GM18861 (cell line): ENCODE data around the gene GXYLT2.

ENCODE experiments used
- ATAC-seq: cut with Tn5 transposase; IDR thresholded peaks from one replicate; pipeline ENCODE4 v1.9.1; 2021; ENCODE audit not compliant: unreplicated experiment

The GXYLT2 gene, protein sequence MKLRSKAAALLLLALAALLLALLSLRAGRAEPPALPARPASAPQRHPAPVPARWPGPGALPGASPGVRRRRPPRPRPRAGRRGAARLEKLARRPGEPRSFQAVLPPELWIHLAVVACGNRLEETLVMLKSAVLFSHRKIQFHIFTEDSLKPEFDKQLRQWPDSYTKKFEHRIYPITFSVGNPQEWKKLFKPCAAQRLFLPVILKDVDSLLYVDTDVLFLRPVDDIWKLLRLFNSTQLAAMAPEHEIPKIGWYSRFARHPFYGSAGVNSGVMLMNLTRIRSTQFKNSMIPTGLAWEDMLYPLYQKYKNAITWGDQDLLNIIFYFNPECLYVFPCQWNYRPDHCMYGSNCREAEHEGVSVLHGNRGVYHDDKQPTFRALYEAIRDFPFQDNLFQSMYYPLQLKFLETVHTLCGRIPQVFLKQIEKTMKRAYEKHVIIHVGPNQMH

DNA sequence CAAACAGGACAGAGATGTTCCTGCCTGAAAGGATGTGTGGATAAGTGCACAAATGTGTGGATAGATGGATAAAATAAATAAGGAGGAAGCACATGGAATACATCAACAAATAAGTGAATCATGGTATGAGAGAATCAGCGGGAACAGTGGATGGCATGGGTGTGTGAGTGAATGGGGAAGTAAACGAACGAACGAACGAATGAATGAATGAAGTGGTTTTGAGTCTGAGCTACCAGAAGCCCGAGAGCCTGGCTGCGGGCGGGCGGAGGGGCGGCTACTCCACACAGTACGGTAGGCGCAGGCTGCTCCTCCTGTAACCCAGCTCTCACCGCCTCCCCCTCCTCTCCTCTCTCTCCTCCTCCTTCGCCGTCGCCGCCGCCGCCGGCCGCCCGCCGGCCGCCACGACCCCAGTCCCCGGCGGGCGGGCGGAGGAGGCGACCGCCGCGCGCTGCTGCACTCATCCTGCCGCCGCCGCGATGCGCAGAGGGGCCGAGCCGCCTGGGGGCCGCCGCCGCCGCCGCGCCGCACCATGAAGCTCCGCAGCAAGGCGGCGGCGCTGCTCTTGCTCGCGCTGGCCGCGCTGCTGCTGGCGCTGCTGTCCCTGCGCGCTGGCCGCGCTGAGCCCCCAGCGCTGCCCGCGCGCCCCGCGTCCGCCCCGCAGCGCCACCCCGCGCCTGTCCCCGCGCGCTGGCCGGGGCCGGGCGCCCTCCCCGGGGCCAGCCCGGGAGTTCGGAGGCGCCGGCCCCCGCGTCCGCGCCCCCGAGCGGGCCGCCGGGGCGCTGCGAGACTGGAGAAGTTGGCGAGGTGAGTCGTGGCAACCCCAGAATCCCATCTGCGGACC lies at the start of gene GXYLT2:
GXYLT2 (plus strand) TSS at position 342 of the 841 bp plus-strand sequence; CDS start at position 530, 188 bp downstream.
- ATAC-seq = no peak

DNA sequence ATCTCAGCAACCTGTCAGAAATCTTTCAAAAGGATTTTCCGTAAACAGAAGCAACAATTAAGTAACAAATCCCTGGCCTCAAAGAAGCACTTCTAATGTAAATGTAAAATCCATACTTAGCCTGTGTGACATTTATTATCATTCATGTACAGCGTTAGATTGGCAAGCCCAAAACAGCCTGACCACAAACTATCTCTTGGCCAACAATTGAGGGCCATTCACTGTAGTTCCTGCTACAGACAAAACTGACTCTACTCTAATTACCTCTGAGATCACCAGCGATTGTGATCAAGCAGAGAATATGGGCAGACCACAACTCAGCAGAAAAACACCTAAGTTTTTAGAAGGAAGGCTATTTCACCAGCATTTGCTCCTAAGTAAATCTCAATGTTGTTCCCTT lies 48.8 kb upstream of the GXYLT2 start:
- ATAC-seq = no peak

DNA sequence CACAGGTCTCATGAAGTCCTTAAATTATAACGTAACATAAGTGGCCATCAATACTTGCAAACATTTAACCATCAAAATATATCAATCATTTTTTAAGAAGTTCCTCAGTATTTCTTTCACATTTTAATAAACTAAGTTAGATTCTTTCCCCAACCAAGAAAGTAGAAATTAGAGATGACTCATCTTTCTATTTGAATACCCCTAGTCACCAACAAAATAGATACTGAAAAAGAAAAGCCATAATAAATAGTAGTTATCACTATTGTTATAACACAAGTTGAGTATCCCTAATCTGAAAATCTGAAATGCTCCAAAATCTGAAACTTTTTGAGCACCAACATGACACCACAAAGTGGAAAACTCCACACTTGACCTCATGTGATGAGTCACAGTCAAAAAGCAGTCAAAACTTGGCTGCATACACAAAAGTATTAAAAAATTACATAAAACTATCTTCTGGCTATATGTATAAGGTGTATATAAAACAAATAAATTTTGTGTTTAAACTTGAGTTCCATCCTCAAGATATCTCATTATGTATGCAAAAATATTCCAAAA lies 43.3 kb upstream of the GXYLT2 start:
- peak; percentile 31 for ATAC-seq

DNA sequence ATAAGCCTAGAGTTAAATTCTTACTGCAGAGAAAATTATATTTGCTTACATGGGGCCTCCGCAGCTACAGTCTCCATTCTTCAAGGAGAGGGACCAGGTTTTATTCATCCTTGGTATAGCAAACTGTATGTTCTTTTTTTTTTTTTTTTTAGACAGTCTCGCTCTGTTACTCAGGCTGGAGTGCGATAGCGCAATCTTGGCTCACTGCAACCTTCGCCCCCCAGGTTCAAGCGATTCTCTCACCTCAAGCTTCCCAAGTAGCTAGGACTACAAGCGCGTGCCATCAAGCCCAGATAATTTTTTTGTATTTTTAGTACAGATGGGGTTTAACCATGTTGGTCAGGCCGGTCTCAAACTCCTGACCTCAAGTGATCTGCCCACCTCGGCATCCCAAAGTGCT lies 41.7 kb upstream of the GXYLT2 start:
- no peak for ATAC-seq

DNA sequence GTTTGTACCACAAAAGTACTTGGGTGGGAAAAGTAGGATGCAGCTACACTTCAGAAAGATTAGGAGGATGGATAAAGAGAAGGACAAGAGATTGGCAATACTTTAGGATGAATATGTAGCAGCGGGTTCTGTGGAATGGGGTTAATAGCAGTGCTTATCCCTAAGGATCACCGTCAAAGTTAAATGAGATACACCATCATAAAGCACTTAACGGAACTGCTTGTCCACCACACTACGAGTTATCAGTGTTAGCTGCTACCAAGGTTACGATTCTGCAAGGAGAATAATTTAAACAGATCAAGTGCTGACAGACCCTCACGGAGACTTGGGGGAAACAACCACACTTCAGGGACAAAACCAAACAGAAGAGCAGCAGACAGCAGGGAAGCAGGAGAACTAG lies 40.6 kb upstream of the GXYLT2 start:
- no peak for ATAC-seq

DNA sequence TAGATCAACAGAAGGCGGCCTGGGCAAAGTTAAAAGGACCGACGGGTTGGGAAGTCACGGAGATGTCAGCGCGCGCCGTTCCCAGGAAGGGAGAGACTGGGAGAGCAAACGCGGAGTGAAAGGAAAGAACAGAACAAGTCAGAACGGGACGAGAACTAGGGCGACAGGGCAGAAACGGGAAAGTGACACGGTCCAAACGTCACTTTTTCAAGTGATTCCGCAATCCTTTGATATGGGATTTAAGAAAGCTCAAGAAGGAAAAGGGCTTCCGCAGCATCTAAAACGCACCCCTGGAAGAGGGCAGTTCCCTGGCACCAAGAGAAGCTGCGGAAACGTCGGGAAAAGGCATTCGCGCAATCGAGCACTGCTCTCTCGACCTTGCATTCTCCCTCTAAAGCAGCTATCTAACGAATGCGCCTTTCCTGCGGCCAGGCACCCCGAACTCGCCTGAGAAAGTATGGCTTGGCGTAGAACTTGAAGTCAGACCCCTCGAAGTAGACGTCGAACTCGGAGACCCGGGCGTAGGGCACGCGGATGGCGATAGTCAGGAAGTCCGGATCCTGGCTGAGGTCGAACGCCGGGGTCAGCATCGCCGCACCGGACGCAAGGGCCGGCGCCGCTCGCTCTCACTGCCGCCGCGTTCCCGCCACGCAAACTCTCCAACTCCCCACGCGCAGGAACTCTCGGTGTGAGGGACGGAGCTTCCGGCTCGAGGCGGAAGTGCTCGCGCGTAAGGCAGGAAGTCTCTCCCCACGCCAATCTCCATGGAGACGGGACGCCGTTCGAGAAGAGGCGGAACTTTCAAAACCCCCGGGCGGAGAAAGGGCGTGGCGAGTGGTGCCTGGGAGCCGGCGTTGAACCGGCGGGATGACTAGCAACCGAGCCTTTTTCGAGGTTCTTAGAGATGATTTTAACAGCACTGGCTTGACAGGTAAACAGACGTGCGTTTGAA lies 39.8 kb upstream of the GXYLT2 start, which contains the start of gene SHQ1:
SHQ1 (minus strand) TSS at position 695 of the 952 bp plus-strand sequence; CDS start at position 590, 105 bp downstream.
- peak; percentile 89 for ATAC-seq

DNA sequence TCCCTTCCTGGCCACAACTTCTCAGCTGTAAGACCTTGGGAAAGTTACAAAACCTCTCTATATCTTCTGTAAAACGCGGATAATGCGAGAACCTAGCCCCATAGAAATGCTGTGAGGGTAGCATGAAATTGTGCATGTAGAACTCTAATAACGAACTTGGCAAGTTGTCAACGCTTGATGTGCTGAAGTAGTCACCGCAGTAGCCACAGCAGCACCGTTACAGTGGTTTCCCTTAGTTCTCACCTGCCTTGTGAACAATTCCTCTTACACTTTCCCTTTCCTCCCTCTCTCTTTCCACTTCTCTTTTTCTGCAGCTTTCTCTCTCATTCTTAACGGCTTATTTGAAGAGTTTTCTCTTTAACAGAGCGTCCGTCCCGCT lies 39.2 kb upstream of the GXYLT2 start:
- peak; percentile 35 for ATAC-seq

DNA sequence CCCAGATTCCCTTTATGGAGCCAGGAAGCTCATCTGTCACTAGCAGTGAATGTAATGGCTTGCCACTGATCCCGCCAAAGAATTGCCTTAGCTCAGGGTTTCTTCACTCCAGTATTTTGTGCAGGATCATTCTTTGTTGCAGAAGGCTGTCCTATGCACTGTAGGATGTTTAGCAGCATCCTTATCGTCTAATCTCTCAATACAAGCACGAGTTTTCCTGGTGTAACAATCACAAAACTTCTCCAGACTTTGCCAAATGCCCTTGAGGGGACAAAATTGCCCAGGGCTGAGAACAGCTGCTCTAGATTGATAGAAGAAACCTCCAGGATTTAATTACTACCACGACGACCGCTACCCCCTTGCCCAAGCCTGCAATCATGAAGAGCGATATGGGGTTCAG lies 32.8 kb upstream of the GXYLT2 start:
- ATAC-seq = no peak

DNA sequence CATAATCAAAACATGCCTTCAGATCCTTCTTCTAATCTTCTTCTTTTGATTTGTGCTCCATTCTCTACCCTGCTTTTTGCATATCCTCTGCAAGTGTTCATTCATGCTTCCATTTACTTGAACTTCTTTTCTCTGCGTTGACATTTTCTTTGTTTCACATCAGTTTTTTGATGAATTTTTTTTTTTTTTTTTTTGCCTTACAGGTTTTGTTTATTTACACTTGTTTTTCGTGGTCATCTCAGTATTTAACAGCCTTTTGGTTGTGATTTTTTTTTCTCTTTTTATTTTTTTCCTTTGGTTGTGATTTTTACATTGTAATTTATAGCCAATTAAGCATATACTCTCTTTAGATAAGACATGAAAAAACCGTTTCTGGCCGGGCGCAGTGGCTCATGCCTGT lies 27.8 kb upstream of the GXYLT2 start:
- no peak for ATAC-seq

DNA sequence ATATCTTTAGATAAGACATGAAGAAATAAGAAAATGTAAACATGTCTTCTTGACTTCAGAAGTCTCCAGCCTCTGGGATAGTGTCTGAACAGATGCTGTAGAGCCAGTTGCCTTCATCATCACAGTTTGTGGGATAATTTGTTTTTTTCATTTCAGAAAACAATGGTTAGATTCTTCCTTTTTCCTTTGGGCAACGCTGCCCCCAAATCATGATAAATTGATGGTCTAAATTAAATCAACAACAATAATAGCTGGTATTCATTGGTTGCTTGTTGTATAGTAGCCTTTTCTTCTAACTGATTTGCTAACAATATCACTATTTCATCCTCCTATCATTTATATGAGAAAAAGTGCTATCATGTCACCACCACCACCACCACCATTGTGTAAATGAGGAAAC lies 27.0 kb upstream of the GXYLT2 start:
- ATAC-seq = no peak

DNA sequence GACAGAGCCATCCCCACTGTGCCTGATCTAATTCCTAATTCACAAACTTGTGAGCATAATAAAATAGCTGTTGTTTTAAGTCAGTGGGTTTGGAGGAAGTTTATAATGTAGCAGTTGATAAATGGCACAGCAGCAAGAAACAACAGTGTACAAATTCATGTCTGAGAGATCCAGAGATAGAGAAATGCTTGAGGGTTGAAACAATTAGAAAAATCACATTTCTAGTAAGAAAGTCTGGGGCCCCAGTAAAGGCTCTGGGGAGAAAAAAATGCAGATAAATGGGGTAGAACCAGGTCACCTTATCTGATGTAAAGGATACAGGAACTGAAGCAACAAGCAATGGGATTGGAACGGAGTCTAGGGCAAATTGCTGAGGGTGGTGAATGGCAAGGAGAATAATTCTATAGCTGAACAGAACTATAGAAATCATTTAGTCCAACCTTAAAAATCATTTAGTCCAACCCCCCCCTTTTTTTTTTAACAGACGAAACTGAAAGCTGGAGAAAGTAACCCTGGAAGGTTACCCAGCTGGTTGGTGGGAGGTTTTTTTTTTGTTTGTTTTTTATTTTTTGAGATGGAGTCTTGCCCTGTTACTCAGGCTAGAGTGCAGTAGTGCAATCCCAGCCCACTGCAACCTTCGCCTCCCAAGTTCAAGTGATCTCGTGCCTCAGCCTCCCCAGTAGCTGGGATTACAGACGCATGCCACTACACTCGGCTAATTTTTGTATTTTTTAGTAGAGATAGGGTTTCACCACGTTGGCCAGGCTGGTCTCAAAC lies 25.3 kb upstream of the GXYLT2 start:
- ATAC-seq = no peak

DNA sequence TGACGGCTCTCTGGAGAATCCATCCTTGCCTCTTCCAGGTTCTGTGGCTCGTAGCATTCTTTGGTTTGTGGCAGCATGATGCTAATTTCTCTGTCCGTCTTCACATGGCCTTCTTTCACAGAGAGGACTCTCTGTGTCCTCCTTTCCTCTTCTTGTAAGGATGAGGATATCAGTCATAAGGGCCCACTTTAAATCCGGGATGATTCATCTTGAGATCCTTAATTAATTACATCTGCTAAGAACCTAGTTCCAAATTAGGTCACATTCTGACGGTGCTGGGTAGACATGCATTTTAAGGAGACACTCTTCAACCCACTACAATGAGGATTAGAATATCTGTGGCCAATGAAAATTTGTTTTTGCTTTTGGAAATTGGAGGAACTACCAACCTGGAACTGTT lies 15.7 kb upstream of the GXYLT2 start:
- no peak for ATAC-seq

DNA sequence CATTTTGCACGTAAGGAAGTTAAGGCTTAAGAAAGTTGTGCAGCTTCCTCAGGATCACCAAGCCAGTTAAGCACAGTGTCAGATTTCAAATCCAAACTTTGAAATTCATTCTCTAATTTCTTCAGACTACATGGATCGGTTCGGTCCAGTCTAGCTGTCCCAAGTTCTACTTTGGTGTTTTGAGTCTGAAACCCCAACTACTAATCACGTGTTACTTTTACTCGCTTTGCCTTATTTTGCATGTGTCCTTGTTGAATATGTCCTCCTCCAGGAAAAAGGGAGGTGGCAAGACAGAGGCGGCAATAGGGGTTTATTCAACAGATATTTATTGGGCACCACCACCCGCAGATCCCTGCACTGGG lies 522 bp upstream of the GXYLT2 start:
- no peak for ATAC-seq

DNA sequence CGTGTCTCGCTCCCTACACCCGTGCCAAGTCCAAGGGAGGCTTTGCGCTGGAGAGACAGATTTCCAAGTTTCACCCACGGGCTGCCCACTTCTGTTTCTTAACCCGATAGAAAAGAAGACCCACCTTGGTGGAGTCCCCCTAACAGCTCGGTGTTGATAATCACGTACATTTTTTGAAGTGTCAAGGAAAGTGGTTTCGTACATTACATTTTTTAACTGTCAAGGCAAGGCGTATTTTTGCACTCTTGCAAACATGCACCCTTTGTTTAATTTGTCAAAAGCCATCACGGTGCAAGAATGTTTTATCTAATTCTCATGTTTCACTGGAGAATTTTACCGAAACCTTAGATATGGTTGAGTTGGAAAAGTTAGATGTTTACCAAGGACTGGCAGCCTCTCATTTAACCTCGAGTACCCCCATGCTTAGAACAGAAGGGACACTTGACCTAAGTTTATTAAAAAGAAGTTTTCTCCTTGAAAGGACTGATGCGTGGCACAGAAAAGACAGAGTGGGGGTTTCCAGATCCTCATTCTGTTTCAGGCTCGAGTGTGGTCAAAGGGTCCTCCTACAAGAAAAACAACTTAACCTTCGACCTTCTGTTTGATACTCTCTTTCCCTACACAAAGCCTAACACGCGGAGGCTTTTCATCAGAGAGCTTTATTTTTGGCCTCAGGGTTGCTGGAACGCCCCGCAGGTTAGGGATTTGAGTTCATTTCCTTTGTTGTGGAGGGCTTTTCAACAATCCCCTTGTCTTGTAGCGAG lies 882 bp downstream of the GXYLT2 start:
- ATAC-seq = no peak

DNA sequence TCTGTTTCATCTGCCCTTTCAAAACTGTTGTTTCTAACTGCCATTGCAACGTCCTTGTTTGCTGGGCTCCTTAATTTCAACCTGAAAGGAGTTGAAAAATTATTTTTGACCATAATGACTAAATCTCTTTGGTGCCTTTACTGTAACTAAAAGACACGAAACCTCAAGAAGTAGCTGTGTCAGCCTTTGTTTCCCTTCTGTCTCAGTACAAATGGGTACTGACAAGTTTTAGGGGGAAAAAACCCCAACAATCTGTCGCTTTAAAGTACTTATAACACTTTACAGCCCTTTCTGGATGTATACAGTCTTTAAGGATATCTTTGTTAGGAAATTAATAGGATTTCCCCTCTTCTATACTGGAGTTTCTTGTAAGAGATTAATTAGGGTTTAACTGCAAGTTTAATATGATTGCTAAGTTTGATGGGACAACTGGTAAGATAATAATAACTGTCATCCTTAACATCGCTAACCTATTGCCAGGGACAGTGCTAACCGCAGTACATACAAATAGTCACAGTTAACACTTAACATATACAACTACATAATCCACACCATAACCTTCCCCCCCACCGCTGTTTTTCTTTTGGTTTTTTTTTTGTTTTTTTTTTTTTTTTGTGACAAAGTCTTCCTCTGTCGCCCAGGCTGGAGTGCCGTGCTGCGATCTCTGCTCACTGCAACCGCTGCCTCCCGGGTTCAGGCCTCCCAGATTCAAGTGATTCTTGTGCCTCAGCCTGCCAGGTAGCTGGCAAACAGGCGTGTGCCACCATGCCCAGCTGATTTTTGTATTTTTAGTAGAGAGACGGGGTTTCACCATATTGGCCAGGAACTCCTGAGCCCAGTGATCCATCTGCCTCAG lies 1.7 kb downstream of the GXYLT2 start:
- no peak for ATAC-seq

DNA sequence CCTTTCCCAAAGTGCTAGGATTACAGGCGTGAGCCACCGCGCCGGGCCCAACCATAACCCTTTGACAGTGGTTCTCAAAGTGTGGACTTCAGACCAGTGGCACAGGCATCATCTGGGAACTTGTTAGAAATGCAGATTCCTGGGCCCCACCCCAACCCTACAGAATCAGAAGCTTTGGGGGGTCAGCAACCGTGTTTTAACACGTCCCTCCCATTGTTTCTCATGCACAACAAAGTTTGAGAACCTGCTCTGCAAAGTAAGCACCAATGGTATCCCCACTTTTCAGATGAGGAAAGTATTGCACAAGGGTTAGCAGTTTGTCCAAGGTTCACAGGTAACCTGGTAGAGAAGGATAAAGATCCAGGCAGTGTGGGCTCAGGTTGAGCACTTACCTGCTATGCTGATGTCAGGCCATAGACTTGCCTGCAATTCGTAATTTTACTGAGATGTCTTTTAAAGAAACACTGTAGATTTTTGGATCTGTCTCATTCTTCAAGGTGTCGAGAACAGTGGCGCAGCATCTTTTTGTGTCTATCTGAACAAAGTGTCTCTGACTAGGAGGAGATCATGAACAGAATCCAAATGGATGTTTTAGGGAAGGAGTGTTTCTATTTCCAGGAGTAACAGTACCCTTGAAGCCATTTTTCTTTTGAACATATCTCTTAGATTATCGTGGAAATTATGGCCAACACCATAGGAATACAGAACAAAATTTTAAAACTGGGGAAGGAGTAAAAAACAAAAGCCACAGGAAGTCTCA lies 2.5 kb downstream of the GXYLT2 start:
- ATAC-seq = no peak

DNA sequence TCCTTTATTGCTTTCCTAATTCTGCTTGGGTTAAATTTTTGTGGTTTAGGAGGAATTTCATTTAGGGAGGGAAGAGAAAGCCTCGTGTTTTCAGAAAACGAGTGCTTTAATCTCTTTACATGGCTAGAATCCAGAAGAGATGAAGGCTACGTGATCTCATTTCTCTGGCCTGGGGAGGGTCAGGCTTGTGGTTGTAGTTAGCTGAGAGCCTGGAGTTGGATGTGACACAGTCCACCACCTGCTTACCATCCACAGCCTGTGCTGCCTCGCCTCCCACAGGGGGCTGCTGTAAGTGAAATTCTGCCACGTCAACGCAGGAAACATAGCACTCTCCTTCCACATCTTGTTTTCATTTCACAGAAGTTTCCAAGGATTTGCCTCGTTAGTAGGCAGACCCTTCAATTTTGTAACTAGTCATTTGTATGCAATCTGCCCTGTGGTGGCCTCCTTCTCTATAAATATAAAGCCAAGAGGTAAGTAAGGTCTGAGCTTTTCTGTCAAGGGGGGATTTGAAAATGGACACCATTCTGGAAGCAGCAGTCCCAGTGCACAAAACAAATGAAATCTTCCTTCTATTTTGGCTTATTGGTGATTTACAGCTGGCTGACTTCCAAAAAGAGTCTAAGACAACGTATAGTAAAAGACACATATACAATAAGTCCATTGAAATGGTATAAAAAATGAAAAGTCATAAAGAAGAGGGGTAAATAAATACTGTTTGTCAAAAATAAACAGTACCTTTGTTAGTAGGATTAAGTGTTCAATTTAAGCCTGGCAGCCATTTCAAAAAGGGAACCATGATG lies 3.4 kb downstream of the GXYLT2 start:
- ATAC-seq = no peak
